Endothelial cell of umbilical vein (primary cell): Measurements from ENCODE around the gene MCFD2. TPM values are rescaled to one million over a fixed set of nuclear protein-coding genes. Genes with fewer than 3 reads are reported as not detected.

Experiments used
- BruUV-seq: library from RNA; stranded (reverse); fragments of 400-500 nt; replicated peaks from 2 replicates; lab custom pipeline; 2021; lab: Mats Ljungman, UMichigan
- CTCF ChIA-PET: fragments of 300-600, 350-600 bp; sonication (Branson Sonifier 250); formaldehyde crosslinking; loops from one replicate; lab custom pipeline; 2021; ENCODE audit warnings: antibody characterized with exemption, inconsistent platforms; lab: Charles Lee
- POLR2A ChIA-PET: fragments of 300-600, 350-600 bp; sonication (Branson Sonifier 250); formaldehyde crosslinking; loops from one replicate; lab custom pipeline; 2021; ENCODE audit warnings: antibody characterized with exemption, inconsistent platforms; lab: Charles Lee
- DNase-seq: peaks from one replicate; pipeline ENCODE4 v3.0.0-alpha.2; 2011; ENCODE audit warnings: low read depth, low spot score
- FAIRE-seq: peaks from 2 replicates; lab custom pipeline; 2011; peaks lifted over from hg19 to GRCh38; lab: Jason Lieb, UNC
- H2AFZ ChIP-seq: 2 replicates; pipeline ENCODE4 v1.6.0; 2012; ENCODE audit warnings: low read depth, low read length, control low read depth, inconsistent platforms
- H3K27ac ChIP-seq: 2 replicates; pipeline ENCODE4 v1.5.1; 2011; ENCODE audit warnings: low read depth, mild to moderate bottlenecking, control low read depth, low read length, moderate library complexity; ENCODE audit not compliant: insufficient read depth
- H3K27me3 ChIP-seq, 2 experiments: 2 replicates each; pipeline versions ENCODE4 v1.6.0 to v1.6.1; 2011; ENCODE audit warnings: low read length in 2 of 2, mixed read lengths in 1 of 2; ENCODE audit not compliant: control insufficient read depth in 2 of 2, insufficient read depth in 2 of 2
- H3K36me3 ChIP-seq, 2 experiments: 2 replicates in 1 of 2; 3 replicates in 1 of 2; pipeline ENCODE4 v1.5.1; 2011; ENCODE audit warnings: low read length in 2 of 2, mild to moderate bottlenecking in 1 of 2, moderate library complexity in 1 of 2; ENCODE audit not compliant: control insufficient read depth in 2 of 2, insufficient read depth in 2 of 2; ENCODE audit errors: extremely low read depth in 1 of 2
- H3K4me1 ChIP-seq: 3 replicates; pipeline ENCODE4 v1.5.1; 2011; ENCODE audit warnings: mild to moderate bottlenecking, low read length; ENCODE audit not compliant: control insufficient read depth, insufficient read depth; ENCODE audit errors: extremely low read depth
- H3K4me2 ChIP-seq: 2 replicates; pipeline ENCODE4 v1.6.1; 2011; ENCODE audit warnings: low read length, control low read depth, mixed read lengths; ENCODE audit not compliant: insufficient read depth
- H3K4me3 ChIP-seq, 3 experiments: fragments of 200-600 bp in 1 of 3; sonication (generic), shearing (Covaris generic) in 1 of 3; replicated peaks in 1 of 3; 2 replicates each; pipeline ENCODE4 v1.5.1; 2011 to 2016; ENCODE audit warnings: control low read depth in 3 of 3, low read length in 3 of 3, mild to moderate bottlenecking in 2 of 3, inconsistent platforms in 1 of 3, low read depth in 1 of 3, moderate library complexity in 1 of 3; ENCODE audit not compliant: insufficient read depth in 1 of 3
- H3K79me2 ChIP-seq: 2 replicates; pipeline ENCODE4 v1.6.0; 2012; ENCODE audit warnings: low read length, inconsistent platforms; ENCODE audit not compliant: control insufficient read depth, insufficient read depth
- H3K9ac ChIP-seq: replicated peaks from 2 replicates; pipeline ENCODE3; 2011; ENCODE audit warnings: low read length, control low read depth; ENCODE audit not compliant: insufficient read depth; ENCODE audit errors: extremely low read depth
- H3K9me1 ChIP-seq: replicated peaks from 3 replicates; pipeline ENCODE4 v1.6.0; 2011; ENCODE audit warnings: mild to moderate bottlenecking, low read length; ENCODE audit not compliant: control insufficient read depth, insufficient read depth; ENCODE audit errors: extremely low read depth
- H3K9me3 ChIP-seq: replicated peaks from 2 replicates; pipeline ENCODE4 v1.5.1; 2012; ENCODE audit warnings: low read length, inconsistent platforms; ENCODE audit not compliant: control insufficient read depth, insufficient read depth
- H4K20me1 ChIP-seq: replicated peaks from 2 replicates; pipeline ENCODE3; 2011; ENCODE audit warnings: mild to moderate bottlenecking, low read length; ENCODE audit not compliant: control insufficient read depth, insufficient read depth; ENCODE audit errors: extremely low read depth
- EZH2 ChIP-seq: IDR thresholded peaks from 2 replicates; pipeline ENCODE4 v1.6.1; 2012; ENCODE audit warnings: borderline replicate concordance, low read depth, mild to moderate bottlenecking, moderate library complexity, low read length, inconsistent platforms; ENCODE audit not compliant: severe bottlenecking
- FOS ChIP-seq: IDR thresholded peaks from 2 replicates; pipeline ENCODE4 v1.6.1; 2011; ENCODE audit warnings: mild to moderate bottlenecking, low read length, moderate library complexity, borderline replicate concordance; ENCODE audit not compliant: insufficient read depth
- GATA2 ChIP-seq: IDR thresholded peaks from 2 replicates; pipeline ENCODE4 v1.7.0; 2011; ENCODE audit warnings: low read depth, mild to moderate bottlenecking, moderate library complexity, mixed read lengths, low read length; ENCODE audit not compliant: insufficient read length, insufficient read depth
- JUN ChIP-seq: IDR thresholded peaks from 2 replicates; pipeline ENCODE4 v1.6.1; 2011; ENCODE audit warnings: borderline replicate concordance, low read depth; ENCODE audit not compliant: insufficient read length, insufficient read depth
- MYC ChIP-seq: IDR thresholded peaks from one replicate; pipeline ENCODE4 v1.6.1; 2011; ENCODE audit warnings: mild to moderate bottlenecking, low read depth, low read length
- POLR2A ChIP-seq: IDR thresholded peaks from 2 replicates; pipeline ENCODE4 v1.6.1; 2012; ENCODE audit warnings: low read depth, mild to moderate bottlenecking, control low read depth, low read length
- POLR2AphosphoS5 ChIP-seq: IDR thresholded peaks from 2 replicates; pipeline ENCODE4 v1.6.1; 2012; ENCODE audit warnings: low read depth, mild to moderate bottlenecking, control low read depth, low read length, moderate library complexity; ENCODE audit not compliant: insufficient read depth
- dilution Hi-C: fragments of 300-500 bp; cut with MboI; formaldehyde crosslinking; loops from one replicate; pipeline ENCODE4 v1.15.0; 2019; ENCODE audit warnings: low sequenced_read_pairs; ENCODE audit not compliant: extremely low pct_ligation_motif_present
- intact Hi-C: fragments of 100-400 bp; cut with micrococcal nuclease; formaldehyde crosslinking; loops from one replicate; pipeline ENCODE4 v1.10.0; 2022
- polyA plus RNA-seq, 4 experiments: library from polyadenylated mRNA; depleted of rRNA in 3 of 4; stranded (reverse) in 3 of 4; unstranded in 1 of 4; fragments of >200 nt; gene quantifications; 2 replicates each; pipeline versions ENCODE4 v1.2.1 to v1.2.3, GENCODE V29; 2011 to 2012; ENCODE audit warnings: missing spikeins in 1 of 4
- total RNA-seq: library from RNA; stranded (reverse); gene quantifications from 2 replicates; pipeline ENCODE4 v1.2.3, GENCODE V29; 2021
- TF ChIP-seq, protein P1 (sequence below), 2 donors: IDR thresholded peaks; 1 replicate in 1 of 2; 2 replicates in 1 of 2; pipeline ENCODE4 v1.5.1; 2011; ENCODE audit warnings: low read length in 2 of 2, mild to moderate bottlenecking in 2 of 2, moderate library complexity in 2 of 2, control low read depth in 1 of 2, inconsistent platforms in 1 of 2, low read depth in 1 of 2; ENCODE audit not compliant: insufficient read depth in 1 of 2; ENCODE audit errors: extremely low read depth in 1 of 2
- TF ChIP-seq, protein P2 (sequence below): IDR thresholded peaks from 2 replicates; pipeline ENCODE4 v1.6.1; 2011; ENCODE audit not compliant: insufficient read depth, insufficient read length

Gene MCFD2
- total and polyA plus RNA-seq, 2 donors (not counting 3 experiments of a cell fraction or from before 2014, with no cell fraction given) = 74.8 to 141 TPM

DNA sequence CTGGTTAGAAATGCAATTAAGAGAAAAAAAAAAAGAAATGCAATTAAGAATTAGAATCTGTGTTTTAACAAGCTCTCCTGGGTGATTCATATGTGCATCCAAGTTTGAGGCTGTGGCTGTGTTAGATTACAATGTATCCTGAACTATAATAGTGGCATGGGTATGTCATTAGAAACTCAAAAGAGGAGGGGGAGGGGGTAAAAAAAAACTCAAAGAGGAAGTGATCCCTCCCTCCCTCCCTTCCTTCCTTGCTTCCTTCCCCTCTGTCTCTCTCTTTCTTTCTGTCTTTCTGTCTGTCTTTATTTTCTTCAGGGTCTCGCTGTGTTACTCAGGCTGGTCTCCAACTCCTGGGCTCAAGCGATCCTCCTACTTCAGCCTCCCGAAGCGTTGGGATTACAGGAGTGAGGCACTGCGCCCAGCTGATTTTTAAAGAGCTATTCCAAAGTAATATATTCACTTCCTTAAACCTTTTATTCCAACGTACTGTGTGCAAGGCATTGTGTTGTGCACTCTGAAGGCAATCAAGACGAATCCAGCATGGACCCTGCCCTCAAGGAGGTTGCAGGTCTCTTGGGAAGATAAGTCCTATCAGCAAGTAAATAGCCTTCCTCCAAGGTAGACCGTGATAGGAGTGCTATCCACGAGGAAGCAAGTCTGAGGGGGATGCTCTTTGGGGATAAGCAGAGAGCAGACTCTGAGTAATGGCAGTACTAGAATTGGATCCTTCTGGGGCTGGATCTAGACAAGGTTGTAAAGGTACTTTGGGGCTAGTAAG, 35.9 kb upstream of the MCFD2 start:
- Histone ChIP-seq H3K4me1 (peaks cover 17% of the 10 kb centered on the region), H3K9ac (no peak overlapping the region), H3K27ac (no peak overlapping the region), H3K9me3 (no peaks in the 10 kb centered on the region), H3K9me1 (no peaks in the 10 kb centered on the region), H2AFZ (no peak overlapping the region), H3K79me2 (peaks cover 2% of the 10 kb centered on the region), H3K36me3 (no peaks in the 10 kb centered on the region), H3K27me3 (no peaks in the 10 kb centered on the region), H3K4me3 (no peak overlapping the region), H4K20me1 (no peaks in the 10 kb centered on the region), H3K4me2 (no peak overlapping the region)
- intact Hi-C loops (no loop called here), dilution Hi-C loops (no loop called here)
- TF ChIP-seq FOS = no peak
- no peak for TF ChIP-seq EZH2
- TF ChIP-seq, protein P1, sequence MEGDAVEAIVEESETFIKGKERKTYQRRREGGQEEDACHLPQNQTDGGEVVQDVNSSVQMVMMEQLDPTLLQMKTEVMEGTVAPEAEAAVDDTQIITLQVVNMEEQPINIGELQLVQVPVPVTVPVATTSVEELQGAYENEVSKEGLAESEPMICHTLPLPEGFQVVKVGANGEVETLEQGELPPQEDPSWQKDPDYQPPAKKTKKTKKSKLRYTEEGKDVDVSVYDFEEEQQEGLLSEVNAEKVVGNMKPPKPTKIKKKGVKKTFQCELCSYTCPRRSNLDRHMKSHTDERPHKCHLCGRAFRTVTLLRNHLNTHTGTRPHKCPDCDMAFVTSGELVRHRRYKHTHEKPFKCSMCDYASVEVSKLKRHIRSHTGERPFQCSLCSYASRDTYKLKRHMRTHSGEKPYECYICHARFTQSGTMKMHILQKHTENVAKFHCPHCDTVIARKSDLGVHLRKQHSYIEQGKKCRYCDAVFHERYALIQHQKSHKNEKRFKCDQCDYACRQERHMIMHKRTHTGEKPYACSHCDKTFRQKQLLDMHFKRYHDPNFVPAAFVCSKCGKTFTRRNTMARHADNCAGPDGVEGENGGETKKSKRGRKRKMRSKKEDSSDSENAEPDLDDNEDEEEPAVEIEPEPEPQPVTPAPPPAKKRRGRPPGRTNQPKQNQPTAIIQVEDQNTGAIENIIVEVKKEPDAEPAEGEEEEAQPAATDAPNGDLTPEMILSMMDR (IDR thresholded peaks at IDR 0.05; ENCODE audit: extremely low read depth in 1 of 2, insufficient read depth in 1 of 2, low read depth in 1 of 2, low read length in 2 of 2) = no peak
- TF ChIP-seq, protein P2, sequence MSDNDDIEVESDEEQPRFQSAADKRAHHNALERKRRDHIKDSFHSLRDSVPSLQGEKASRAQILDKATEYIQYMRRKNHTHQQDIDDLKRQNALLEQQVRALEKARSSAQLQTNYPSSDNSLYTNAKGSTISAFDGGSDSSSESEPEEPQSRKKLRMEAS = no peak
- TF ChIP-seq POLR2A = no peak
- no peak for TF ChIP-seq MYC
- TF ChIP-seq JUN = no peak
- TF ChIP-seq POLR2AphosphoS5 = no peak
- TF ChIP-seq GATA2 = no peak
- DNase-seq (no peak), FAIRE-seq (no peak)
- ChIA-PET POLR2A (no interaction called here), CTCF (interaction anchor here (0.9 to 1.4 kb wide), 2 partner anchors 14 to 371 kb away, joined by 3 read pairs; no protein-coding TSS in a partner anchor)
- no TSS peak for BruUV-seq
